GM19438 (cell line): Measurements from ENCODE around the gene TPST2.
"Not testable (repeated sequence)": the region's sequence is repeated elsewhere in the genome, so short reads cannot be mapped to it uniquely, and the experiment has no call there.

Experiments used
- ATAC-seq: cut with Tn5 transposase; IDR thresholded peaks from one replicate; pipeline ENCODE4 v1.9.1; 2021; ENCODE audit warnings: low read depth; ENCODE audit not compliant: unreplicated experiment

TPST2 gene

DNA sequence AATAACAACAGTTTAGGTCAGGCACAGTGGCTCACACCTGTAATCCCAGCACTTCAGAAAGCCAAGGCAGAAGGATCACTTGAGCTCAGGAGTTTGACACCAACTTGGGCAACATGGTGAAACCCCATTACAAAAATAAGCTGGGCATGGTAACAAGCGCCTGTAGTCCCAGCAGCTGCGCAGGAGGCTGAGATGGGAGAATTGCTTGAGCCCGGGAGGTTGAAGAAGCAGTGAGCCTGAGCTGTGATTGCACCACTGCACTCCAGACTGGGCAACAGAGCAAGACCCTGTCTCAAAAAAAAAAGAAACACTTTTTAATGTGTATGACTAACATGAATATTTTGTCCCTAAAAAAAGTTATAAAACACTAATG, 53.2 kb downstream of the TPST2 start:
- ATAC-seq, result no peak

DNA sequence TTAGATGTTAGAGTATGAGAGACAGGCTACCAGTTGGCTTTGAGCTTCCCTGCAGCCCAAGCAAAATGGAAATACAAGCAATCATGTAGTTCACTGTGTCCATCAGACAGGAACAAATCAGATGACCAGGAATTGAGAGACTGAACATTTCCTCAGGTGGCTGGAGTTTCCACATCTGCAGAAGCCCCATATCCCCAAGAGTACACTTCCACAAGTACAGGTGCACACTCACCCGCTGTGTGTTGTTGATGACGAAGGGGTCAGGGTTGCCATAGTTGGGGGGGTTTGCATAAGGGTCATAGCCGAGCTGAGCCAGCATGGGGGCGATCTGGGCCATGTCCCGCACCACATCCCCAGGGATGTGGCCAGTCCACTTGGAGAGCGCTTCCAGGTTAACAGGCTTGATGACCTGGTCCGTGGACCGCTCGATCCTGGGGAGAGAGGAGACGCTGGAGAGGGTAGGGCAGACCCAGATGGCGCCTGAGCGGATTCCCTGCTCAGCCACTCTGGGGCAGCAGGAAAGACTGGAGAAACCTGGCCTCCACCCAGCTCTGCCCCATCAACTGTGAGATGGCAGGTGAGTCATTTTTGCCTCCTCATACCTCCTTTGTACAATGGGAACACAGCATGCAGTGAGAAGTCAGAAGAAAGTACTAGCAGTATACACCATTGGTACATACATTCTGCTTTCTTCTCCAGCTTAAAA, 53.7 kb downstream of the TPST2 start:
- ATAC-seq, result no peak

DNA sequence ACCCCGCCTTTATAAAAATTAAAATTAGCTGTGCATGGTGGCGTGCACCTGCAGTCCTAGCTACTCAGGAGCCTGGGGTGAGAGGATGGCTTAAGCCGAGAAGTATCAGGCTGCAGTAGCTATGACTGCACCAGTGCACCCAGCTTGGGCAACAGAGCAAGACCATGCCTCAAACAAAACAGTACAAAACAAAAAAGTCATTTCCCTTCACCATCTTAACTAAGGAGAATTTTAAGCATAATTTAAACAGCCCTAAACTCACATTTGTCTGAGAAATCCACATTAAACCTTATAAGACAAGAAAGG, 54.4 kb downstream of the TPST2 start:
- no peak for ATAC-seq

DNA sequence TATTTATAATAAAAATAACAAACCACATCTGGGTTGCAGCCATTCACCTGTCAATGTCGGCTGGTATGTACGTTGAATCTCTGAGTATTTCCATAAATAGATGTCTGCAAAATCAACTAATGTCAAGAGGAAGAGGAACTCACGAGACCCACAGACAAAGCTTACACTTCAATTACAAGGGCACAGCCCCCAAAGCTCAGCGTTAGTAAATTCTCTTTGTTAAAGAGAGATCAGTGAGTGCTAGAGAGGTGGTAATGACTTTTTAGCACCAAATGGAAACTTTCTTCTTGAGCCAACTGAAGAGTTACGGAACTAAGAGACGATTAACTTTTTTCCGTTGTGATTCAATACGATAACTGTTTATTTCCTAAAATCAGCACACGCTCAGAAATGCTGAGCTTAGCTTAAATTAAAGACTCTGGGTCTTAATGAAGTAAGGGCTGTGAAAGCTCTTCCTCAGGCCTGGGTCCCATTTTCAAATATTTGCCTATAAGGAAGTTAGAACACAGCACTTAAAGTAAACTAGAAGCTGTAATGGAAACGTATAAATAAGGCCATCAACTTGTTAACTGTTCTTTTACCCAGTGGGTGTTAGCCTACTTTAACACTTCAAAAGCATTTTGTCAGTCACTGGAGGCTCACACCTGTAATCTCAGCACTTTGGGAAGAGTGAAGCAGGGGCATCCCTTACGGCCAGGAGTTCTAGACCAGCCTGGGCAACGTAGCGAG, 54.9 kb downstream of the TPST2 start:
- no peak for ATAC-seq

DNA sequence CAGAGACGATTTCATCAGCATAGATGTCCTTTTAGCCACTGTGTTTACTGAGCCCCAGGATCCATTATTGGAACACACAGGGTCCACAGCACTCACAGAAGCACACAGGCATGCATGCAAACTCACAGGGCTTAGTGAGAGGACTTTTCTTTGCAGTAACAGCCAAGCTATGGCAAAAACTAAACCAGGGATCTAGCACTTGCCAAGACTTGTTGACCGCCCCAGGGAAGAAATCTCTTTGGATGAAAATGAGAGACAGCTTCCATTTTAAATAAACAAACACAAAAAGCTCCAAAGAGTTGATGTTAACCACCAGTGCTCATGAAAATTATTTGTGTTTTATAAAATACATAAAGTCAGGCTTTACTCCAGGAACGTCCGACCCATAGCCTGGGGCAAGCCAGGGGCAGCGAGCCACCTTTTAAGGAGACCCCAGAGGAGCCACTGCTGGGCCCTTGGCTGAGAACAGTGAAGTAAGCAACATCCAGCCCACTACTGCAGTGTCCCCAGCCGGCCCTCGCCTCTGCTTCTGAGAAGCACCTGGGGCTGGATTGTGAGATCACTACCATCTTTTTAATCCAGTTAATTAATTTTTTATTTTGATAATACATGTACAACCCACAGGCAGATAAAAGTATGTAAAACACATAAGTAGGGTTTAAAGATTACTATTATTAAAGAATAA, 55.6 kb downstream of the TPST2 start:
- ATAC-seq, result no peak

DNA sequence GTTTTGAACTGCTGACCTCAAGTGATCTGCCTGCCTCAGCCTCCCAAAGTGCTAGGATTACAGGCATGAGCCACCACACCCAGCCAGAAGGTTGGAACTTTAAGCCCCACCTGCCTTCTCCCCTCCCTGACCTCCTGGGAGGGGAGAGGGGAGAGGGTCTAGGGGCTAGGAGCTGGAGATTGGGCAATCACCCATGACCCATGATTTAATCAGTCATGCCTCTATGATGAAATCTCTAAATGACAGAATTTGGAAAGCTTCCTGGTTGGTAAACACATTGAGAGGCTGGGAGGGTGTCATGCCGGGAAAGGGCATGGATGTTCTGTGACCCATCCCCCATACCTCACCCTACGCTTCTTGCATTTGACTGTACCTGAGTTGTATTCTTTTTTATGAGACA, 60.6 kb downstream of the TPST2 start:
- ATAC-seq, result no peak

DNA sequence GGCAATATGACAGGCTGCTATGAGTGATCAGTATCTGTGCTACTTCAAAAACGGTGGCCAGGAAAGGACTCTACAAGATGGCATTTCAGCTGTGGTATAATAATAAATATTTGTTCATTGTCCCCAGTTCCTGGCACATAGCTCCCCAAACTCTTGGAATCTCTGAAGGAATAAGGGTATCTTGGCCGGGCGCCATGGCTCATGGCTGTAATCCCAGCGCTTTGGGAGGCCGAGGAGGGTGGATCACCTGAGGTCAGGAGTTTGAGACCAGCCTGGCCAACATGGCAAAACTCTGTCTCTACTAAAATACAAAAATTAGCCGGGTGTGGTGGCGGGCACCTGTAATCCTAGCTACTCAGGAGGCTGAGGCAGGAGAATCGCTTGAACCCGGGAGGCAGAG, 61.4 kb downstream of the TPST2 start:
- ATAC-seq, result not testable (repeated sequence)

DNA sequence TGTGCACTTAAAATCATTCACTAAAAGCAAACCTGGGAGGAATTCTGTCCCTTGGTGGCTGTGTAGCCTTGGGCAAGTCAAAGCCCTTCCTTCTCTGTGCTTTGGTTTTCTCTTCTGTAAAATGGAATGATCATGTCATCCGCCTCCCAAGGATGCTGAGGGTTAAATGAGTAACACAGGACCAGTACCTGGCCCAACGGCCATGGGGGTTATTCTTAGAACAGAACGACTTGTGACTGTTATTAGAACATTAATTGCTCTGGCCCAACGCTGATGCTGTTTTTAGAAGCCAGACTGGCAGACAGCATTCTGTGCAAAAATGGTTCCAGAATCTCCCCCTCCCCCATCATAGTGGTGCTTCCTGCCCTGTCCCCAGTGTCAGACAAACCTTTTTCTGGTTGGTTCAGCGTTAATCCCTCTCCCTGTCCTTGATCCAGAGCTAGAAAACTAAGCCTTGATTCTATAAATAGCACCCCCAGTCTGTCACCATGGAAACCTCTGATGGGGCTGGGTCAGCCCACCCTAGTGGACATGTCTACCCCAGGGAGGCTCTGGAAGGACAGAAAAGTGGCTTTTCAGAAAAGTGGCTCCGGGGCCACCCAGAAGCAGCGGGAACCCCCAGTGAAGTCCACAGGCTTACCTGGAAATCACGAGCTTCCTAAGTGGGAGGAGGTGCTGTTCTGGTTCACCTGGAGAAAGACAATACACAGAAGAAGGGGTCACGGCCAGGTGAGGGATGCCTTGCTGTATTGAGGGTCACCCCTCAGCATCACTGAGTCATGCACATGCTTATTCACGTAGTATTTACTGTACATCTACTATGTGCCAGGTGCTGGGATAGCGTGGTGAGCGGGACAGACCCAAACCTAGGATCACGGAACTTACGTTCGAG, 62.1 kb downstream of the TPST2 start:
- ATAC-seq, result no peak

DNA sequence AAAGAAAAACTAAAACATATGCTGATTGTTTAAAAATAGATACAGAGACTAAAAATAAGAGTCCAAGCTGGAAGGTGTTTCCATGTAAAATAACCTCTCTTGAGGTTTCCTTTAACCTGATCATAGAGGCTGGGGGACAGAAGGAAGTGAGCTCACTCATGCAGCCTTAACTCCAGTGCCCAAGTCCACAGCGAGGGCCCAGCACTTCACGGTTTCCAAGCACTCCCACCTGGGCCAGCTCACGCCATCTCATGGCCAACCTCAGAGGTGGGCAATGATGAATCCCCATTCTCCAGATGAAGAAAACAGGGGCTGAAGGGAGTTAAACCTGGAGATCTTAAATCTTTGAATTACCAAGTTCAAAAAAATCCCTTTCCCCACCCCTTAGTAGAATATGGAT, 62.8 kb downstream of the TPST2 start:
- ATAC-seq, result no peak

DNA sequence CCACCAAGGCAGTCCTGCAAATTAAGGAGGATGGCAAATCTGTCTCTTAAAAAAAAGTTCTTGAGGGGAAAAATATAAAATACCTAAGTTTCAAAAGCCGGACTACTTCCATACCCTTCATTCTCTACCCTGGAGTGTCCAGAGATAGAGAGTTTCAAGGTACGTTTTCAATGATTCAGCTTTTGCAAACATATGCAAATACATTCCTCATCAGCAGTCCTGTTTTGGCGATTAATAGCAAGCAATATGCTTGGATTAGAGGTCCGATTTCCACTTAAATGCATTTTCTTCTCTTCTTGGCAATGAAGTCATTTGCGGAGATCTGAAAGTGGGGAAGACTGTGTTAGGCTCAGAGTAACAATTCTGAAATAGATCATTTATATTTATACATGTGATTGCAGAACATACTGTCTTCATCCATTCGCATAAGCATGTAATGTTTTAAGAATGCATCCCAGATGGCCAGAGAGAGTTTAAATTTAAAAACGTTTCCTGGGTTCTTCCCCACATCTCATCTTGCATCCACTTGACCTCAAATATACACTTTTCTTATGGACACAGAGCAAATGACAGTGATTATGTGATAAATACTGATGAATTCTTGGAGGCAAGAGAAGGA, 63.9 kb downstream of the TPST2 start:
- no peak for ATAC-seq

DNA sequence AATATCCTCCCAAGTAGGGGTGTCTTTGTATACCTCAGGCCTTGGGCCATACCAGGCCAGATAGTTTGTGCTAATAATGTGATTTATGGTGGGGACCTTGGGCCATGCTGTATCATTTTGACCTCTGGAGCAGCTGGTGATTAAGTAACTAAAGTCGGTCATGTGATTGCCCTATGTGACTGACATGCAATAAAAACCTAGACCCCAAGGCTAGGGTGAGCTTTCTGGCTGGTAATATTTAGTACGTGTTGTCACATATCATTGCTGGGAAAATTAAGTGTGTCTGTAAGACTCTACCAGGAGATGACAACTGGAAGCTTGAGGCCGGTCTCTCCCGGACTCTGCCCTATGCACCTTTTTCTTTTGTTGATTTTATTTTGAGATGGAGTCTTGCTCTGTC, 65.1 kb downstream of the TPST2 start:
- ATAC-seq, result no peak

DNA sequence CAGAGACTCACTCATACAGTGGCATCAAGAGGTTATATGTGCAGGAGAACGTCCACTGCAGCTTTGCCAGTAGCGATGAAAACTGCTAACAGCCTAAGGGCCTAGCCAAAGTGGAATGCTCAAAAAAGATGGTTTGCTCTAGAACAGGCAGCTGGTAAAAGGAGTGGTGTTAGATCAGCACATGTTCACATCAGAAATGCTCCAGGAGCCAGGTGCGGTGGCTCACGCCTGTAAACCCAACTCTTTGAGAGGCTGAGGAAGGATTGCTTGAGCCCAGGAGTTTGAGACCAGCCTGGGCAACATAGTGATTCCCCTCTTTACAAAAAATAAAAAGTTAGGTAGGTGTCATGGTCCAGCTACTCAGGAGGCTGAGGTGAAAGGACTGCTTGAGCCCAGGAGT, 67.3 kb downstream of the TPST2 start:
- no peak for ATAC-seq

DNA sequence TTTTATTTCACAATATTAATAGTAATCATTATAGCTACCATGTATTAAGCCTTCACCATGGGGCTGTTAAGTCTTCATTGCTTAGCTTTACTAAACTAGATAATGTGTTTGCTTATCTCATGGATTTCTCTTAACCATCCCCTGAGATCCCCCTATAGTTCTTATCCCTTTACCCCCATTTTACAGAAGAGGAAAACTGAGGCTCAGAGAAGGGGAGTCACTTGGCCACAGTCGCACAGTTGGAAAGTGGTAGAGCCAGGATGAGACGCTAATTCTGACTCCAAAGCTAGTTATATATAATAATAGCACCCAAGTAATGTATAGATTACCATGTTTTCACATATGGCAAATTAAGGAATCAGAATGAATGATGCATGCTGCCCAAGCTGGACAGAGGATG, 67.9 kb downstream of the TPST2 start:
- ATAC-seq, result no peak

DNA sequence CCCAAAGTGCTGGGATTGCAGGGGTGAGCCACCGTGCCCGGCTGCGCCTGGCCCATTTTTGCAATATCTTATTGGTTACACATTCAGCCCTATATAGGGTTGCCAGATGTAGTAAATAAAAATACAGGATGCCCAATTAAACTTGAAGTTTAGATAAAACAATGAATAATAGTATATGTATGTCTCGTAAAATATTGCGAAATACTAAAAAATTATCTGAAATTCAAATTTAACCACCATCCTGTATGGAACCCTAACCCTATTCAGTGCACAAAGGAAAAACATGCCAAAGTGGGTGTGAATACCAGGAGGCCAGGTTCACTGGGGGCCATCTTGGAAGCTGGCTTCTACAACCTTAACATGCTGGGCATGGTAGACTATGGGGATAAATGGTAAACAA, 72.5 kb downstream of the TPST2 start:
- no peak for ATAC-seq

DNA sequence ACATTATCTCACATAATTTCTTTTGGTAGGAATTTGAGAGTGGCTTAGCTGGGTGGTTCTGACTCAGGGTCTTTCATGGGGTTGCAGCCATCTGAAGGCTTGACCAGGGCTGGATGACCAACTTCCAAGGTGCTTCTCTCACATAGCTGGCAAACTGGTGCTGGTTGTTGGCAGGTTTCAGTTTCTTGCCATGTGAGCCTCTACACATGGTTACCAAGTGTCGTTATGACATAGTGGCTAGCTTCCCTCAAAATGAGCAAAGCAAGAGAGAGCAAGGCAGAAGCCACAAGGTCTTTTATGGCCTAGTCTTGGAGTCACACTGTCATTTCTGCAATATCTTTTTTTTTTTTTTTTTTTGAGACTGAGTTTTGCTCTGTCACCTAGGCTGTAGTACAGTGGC, 73.4 kb downstream of the TPST2 start:
- ATAC-seq, result no peak

DNA sequence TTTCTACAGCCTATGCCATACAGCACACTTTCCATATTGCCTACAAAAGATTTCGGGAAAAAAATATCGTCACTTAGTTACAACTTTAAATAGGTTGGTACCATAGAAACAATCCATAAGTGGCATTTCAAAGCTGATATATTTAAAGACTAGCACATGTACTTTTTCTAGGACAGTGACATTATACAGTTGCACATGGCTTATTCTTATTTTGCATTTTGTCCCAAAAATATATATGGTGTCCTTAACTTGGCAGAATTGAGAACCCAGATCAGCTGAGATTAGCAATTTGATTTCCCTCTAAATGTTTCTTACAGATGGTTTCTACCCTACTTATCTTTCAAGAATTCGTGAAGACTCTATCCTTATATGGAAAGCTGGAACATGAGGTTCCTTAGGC, 74.0 kb downstream of the TPST2 start:
- no peak for ATAC-seq

DNA sequence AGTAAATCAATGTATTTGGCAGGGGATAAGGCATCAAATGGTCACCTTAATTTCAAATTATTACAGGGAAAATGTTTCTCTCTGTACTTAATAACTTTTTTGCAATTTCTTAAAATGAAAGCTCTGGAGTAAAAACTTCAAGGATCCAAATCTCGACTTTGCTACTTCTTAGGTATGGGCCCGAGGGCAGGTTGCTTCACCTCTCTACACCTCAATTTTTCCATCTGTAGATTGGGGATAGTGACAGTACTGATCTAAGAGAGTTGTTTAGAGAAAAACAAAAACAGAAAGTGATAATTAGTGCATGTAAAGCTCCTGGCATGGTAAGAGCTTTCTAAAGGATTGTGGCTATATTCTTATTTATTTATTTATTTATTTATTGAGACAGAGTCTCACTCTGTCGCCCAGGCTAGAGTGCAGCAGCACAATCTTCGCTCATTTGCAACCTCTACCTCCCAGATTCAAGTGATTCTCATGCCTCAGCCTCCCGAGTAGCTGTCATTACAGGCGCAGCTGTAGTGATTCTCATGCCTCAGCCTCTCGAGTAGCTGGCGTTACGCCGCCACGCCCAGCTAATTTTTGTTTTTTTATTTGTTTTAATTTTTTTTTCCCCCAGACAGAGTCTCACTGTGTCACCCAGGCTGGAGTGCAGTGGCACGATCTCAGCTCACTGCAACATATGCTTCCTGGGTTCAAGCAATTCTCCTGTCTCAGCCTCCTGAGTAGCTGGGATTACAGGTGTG, 75.3 kb downstream of the TPST2 start:
- ATAC-seq, result no peak

DNA sequence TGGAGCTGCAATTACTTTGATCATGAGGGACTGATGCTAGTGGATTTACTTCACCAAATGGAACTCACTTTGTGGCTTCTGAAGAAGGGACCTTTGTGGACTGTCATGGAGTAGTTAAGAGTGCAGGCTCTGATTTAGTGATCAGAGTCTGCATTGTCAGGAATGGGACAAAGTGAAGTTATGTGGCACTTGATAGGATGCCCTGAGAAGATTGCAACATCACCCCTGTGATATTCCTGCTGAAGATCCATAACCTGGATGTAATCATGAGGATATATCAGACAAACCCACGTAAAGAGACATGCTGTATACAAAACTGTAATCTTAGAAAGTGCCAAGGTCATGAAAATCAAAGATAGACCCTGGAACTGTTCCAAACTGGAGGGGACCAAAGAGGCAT, 76.1 kb downstream of the TPST2 start:
- no peak for ATAC-seq

DNA sequence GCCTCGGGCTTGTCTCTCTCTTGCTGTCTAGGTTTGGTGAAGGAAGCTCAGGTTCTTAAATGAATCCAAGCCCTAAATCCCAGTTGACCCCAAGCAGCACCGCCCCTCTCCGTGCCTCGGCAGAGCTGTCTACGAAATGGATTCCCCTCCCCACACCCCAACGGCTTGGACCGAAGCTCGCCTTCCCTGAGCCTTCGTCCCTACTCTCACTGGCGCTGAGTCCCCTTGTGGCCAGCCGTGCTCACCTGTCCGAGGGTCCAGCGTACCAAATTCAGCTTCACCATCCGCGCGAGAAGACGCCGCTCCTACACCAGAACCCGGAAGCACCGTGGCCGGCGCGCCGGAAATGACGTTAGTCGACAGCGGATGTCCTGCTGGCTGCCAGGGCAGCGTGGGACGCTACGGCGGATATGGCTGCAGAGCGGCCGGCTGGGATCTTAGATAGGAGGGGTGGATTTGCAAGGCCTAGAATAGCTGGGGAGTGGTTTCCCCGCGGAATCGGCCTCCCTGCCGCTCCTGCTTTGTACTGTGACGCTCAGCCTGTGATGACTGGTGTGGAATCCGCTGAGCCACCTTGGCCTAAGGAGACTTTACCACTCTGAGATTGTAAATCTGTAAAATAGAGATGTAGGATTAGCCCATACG, 77.7 kb downstream of the TPST2 start, which contains the start of gene TFIP11:
Gene TFIP11, minus strand, starts transcription at position 325 of the 645 bp plus-strand sequence. CDS start 2,201 bp downstream, outside the sequence.
- ATAC-seq, result peak; percentile 96
